Activated CD4-positive, alpha-beta T cell treated with anti-CD3 and anti-CD28 coated beads, Interleukin-2, amount 10 ng/mL, durations not matched to agents 7 days and 5 days (primary cell): Measurements from ENCODE around the gene SMAD5. TPM values are rescaled to one million over a fixed set of nuclear protein-coding genes. Genes with fewer than 3 reads are reported as not detected.

ENCODE experiments used
- CTCF ChIA-PET: fragments of 350-600 bp; sonication (Branson Sonifier 250); formaldehyde crosslinking; loops from one replicate; lab custom pipeline; 2021; ENCODE audit warnings: antibody characterized with exemption; lab: Charles Lee
- POLR2A ChIA-PET: fragments of 350-600 bp; sonication (Branson Sonifier 250); formaldehyde crosslinking; loops from one replicate; lab custom pipeline; 2021; ENCODE audit warnings: antibody characterized with exemption; lab: Charles Lee
- DNase-seq: peaks from one replicate; pipeline ENCODE4 v3.0.0-alpha.2; 2020
- H3K27ac Mint-ChIP-seq: one replicate; pipeline ENCODE4 v1.8.0; 2021; ENCODE audit warnings: mild to moderate bottlenecking, moderate library complexity, mixed read lengths
- H3K27me3 Mint-ChIP-seq: one replicate; pipeline ENCODE4 v1.8.0; 2021; ENCODE audit warnings: mixed read lengths
- H3K36me3 Mint-ChIP-seq: one replicate; pipeline ENCODE4 v1.8.0; 2021; ENCODE audit warnings: low read depth, mixed read lengths
- H3K4me1 Mint-ChIP-seq: one replicate; pipeline ENCODE4 v1.8.0; 2021; ENCODE audit warnings: mixed read lengths
- H3K4me3 Mint-ChIP-seq: one replicate; pipeline ENCODE4 v1.8.0; 2021; ENCODE audit warnings: mild to moderate bottlenecking, moderate library complexity, mixed read lengths
- H3K9me3 Mint-ChIP-seq: one replicate; pipeline ENCODE4 v1.8.0; 2021; ENCODE audit warnings: mixed read lengths
- total RNA-seq, 2 experiments: library from RNA; stranded (reverse); gene quantifications; one replicate each; pipeline ENCODE4 v1.2.3, GENCODE V29; 2021

SMAD5 gene
- total RNA-seq, 2 experiments from 2014 or later = 8.6 to 9.3 TPM

DNA sequence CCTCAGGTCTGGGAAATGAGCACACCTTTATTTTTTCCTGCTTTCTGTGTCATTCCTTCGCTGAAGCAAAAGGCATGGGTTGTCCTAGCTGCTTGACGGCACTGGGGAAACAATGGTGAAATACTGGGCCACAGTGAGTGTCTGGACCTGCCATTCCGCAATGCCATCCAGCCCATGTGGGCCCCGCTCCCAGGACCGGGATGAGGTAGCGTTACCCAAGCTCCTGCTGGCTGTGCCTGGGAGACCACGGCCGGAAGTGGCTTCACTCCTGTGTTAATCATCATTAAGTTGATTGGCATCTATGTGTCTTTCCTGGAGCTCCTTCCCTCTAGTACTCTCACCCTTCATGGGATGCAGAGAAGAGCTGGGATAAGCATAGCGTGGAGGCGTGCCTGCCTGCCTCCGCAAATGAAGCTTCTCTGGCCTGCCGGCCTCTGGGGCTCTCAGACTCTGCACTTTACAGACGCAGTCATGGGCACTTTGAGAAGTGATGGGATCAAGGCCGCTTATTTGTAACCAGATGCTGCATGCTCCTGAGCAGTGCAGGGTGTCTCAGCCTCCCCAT, 76.8 kb downstream of the SMAD5 start:
- H3K36me3 Mint-ChIP-seq = no peaks in the 10 kb centered on the region
- no peak for DNase-seq
- H3K27me3 Mint-ChIP-seq = peaks cover 5% of the 10 kb centered on the region
- POLR2A ChIA-PET = no interaction called here
- no peak overlapping the region for H3K4me3 Mint-ChIP-seq
- H3K4me1 Mint-ChIP-seq = no peaks in the 10 kb centered on the region
- no peak overlapping the region for H3K27ac Mint-ChIP-seq
- no peaks in the 10 kb centered on the region for H3K9me3 Mint-ChIP-seq
- CTCF ChIA-PET = no interaction called here

DNA sequence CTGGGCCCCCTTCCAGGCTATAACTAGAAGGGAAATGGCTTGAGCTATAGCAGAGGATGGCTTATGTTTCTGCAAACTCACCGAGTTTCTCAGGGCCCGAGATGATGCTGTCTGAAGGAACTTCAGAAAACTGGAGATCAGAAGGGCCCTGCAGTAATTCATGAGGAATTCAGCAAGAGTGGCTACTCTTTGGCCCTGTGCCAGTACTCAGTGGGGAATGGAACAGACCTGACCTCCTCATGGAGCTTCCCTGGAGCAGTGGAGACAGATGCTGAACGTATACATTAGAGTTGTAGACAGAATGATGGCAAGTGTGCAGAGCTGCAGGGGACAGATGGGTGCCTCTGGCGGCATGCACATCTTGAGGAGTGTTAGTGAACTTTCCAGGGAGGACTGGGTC, 77.6 kb downstream of the SMAD5 start:
- no peak overlapping the region for H3K4me3 Mint-ChIP-seq
- H3K27me3 Mint-ChIP-seq = peaks cover 5% of the 10 kb centered on the region
- no peak for DNase-seq
- no peaks in the 10 kb centered on the region for H3K36me3 Mint-ChIP-seq
- ChIA-PET CTCF (no interaction called here), POLR2A (no interaction called here)
- H3K4me1 Mint-ChIP-seq = no peaks in the 10 kb centered on the region
- no peaks in the 10 kb centered on the region for H3K9me3 Mint-ChIP-seq
- no peak overlapping the region for H3K27ac Mint-ChIP-seq

DNA sequence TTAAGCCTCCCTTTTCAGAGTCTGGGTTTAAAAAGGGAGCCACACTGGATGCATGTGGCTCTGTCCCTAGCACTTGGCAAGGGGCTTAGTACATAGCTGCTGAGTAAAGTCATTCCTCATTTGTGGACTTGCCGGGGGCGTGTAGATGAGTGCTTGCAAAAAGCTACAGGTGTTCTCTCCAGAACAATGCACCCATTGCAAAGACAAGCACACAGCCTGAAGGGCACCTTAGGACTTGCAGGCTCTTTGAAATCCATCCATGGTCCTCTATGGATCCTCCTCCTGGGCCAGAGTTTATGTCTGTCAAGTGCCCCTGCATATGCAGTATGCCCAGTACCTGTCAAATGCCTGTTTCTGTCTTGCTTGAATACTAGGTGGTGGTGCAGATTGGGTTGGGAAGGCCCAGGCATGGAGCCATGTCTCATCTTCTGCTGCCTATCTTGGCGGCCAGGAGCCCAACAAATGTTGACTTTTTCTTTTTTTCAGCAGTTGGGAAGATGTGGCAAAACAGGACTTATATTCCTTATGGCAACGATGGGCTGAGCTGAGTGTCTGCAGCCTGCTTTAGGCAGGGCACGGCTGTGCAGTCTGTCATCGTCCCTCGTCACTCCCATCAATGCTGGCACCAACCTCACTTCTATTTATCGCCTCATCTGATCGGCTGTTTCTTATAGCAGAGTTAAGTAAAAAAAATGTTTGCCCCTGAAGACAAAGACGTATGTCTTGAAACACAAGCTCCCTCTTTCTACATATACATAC, 78.8 kb downstream of the SMAD5 start:
- H3K27me3 Mint-ChIP-seq = peaks cover 5% of the 10 kb centered on the region
- H3K4me1 Mint-ChIP-seq = no peaks in the 10 kb centered on the region
- POLR2A ChIA-PET = no interaction called here
- no peak for DNase-seq
- CTCF ChIA-PET = interaction anchor here (1.1 kb wide), 1 partner anchor 320 kb away, joined by 3 read pairs; no protein-coding TSS in a partner anchor
- no peaks in the 10 kb centered on the region for H3K9me3 Mint-ChIP-seq
- H3K27ac Mint-ChIP-seq = no peak overlapping the region
- no peaks in the 10 kb centered on the region for H3K36me3 Mint-ChIP-seq
- H3K4me3 Mint-ChIP-seq = no peak overlapping the region

DNA sequence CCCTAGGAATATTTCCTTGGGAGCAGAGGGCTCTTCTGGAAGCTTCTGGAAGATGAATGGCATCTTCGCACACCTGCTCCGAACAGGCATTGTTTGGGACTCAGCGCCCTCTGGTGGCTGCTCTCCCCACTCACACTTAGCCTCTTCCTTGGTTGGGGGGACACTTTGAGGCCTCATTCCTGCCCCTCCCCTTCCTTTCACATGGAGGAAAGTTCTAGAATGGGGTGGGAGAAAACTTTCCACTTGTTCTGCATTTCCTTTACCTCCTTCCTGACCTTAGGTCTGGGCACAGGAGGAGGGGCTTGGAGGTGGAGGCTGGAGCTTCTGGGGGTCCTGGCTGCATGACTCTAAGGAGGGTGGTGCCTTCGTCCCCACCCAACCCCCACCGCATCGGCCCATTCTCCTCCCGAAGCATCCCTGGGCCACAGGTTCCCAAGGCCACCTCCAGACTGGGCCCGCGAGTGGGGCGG, 79.6 kb downstream of the SMAD5 start:
- peak; percentile 50 for DNase-seq
- Mint-ChIP-seq H3K4me3 (no peak overlapping the region), H3K36me3 (no peaks in the 10 kb centered on the region), H3K9me3 (no peaks in the 10 kb centered on the region), H3K4me1 (no peaks in the 10 kb centered on the region), H3K27ac (no peak overlapping the region), H3K27me3 (peaks cover 5% of the 10 kb centered on the region)
- ChIA-PET POLR2A (no interaction called here), CTCF (interaction anchor here (0.6 to 1.1 kb wide), 2 partner anchors 320 to 855 kb away, joined by 3 read pairs; no protein-coding TSS in a partner anchor)

DNA sequence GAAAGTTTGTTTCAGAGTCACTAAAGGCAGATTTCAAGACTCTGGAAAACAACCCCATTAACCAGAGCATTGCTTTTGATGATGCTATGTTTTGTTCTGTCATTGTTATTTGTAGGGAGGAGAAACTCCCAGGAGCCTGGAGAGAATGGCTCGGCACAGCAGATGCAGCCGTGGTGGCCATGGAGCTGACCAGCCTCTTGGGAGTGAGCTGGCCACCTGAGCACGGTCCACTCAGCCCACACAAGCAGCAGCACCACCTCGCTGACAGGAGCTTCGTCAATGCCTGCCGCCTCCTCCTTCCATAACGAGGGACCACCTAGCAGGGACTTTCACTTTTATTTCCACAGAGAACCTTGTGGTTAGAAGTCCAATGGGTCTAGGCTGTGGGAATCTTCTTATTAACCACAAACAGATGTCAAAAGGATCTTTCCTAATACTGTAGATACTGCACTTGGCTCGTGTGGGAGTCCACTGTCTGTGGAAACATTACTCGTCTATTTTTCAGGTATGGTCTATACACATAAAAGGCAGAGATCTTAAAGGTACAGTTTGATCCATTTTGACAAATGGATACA, 81.4 kb downstream of the SMAD5 start:
- H3K27me3 Mint-ChIP-seq = peaks cover 5% of the 10 kb centered on the region
- CTCF ChIA-PET = no interaction called here
- no peak overlapping the region for H3K27ac Mint-ChIP-seq
- no peak overlapping the region for H3K4me3 Mint-ChIP-seq
- H3K4me1 Mint-ChIP-seq = no peaks in the 10 kb centered on the region
- H3K9me3 Mint-ChIP-seq = no peaks in the 10 kb centered on the region
- no peaks in the 10 kb centered on the region for H3K36me3 Mint-ChIP-seq
- POLR2A ChIA-PET = no interaction called here
- no peak for DNase-seq

DNA sequence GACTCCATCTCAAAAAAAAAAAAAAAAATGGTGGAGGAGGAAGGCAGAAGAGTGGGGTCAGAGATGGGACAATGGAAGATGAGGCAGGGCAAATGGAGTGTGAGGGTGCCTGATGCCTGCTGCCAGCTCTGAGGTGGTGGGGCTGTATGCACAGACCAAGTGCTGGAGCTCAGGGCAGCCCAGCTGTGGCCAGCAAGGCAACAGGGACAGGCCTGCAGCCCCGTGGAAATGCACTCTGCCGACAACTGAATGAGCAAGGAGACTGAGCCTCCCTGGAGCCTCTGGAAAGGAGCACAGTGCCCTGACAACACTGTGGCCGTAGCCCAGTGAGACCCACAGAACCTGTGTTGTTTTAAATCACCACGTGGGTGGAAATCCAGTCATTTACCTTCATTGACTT, 83.2 kb downstream of the SMAD5 start:
- Mint-ChIP-seq H3K4me3 (no peak overlapping the region), H3K9me3 (peaks cover 7% of the 10 kb centered on the region), H3K36me3 (no peaks in the 10 kb centered on the region), H3K27me3 (peaks cover 3% of the 10 kb centered on the region), H3K27ac (no peak overlapping the region), H3K4me1 (no peaks in the 10 kb centered on the region)
- ChIA-PET CTCF (interaction anchor here (0.7 to 0.8 kb wide), 2 partner anchors 20 to 807 kb away, joined by 3 read pairs; no protein-coding TSS in a partner anchor), POLR2A (no interaction called here)
- DNase-seq = no peak

DNA sequence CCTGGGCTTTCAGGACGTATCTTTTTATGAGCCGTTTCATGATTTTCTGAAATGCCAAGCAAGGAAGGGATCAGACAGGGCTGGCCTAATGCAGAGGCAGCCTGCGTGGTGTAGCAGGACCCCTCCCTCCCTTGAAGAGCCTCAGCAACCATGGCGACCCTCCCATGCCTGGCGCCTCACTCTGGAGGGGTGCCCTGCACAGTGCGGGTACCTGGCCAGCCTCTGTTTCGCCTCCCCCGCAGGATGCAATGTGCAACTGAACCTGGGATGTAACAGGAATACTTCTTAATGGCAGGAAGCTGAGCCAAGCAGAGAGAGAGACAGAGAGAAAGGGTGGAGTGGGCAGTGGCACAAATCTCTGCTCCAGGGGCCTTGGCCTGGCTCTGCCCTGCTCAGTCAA, 83.6 kb downstream of the SMAD5 start:
- CTCF ChIA-PET = interaction anchor here (0.8 kb wide), 1 partner anchor 19 kb away, joined by 3 read pairs; no protein-coding TSS in a partner anchor
- Mint-ChIP-seq H3K27me3 (peaks cover 1% of the 10 kb centered on the region), H3K27ac (no peak overlapping the region), H3K36me3 (no peaks in the 10 kb centered on the region), H3K4me1 (no peaks in the 10 kb centered on the region), H3K9me3 (peaks cover 10% of the 10 kb centered on the region), H3K4me3 (no peak overlapping the region)
- POLR2A ChIA-PET = no interaction called here
- no peak for DNase-seq

DNA sequence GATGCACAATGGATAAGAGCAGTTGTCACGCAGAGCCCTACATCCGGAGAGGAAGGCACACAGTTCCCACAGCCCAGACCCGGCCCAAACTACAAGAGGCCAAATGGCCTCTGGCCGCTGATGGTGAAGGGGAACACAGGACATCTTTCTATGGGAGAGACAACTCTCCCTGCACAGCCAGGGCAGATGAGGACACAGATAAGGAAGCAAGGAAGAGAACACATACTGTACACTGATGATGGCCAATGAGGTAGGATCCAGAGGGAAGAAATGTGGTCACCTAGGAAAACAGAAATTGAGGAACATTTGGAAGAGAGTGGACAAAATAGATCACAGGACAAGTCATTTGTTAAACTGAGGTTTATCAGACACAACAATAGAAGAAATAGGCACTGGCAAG, 88.7 kb downstream of the SMAD5 start:
- H3K9me3 Mint-ChIP-seq = peaks cover 14% of the 10 kb centered on the region
- H3K27ac Mint-ChIP-seq = no peak overlapping the region
- DNase-seq = no peak
- no peaks in the 10 kb centered on the region for H3K36me3 Mint-ChIP-seq
- H3K4me3 Mint-ChIP-seq = no peak overlapping the region
- no peaks in the 10 kb centered on the region for H3K4me1 Mint-ChIP-seq
- H3K27me3 Mint-ChIP-seq = no peaks in the 10 kb centered on the region
- ChIA-PET CTCF (no interaction called here), POLR2A (no interaction called here)

DNA sequence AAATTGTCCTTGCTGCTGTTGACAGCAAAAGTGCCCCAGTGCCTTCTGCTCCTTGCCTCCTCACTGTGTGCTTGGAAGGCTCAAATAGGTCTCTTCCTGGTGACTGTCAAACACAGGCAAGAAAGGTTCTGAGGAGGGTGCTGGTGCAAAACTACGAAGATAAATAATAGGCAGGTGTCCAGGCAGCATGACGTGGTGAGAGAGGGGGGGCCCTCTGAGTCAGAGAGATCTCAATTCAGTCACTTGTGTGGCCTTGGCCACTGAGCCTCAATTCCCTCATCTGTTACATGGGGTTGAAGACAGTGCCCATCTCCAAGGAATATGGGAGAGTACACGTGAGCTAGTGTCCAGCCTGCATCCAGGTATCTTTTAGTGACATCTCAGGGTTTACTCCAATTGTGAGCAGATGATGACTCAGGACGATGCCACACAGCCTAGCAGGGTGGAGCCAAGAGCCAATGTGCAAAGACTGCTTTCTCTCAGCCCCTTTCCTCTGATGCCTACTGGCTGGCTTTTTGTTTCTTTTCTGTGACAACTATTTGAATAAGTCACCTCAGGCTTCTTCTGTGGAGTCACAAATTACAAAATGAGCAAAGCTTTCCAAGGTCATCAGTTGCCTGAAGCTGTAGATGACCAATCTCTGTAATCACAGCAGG, 90.1 kb downstream of the SMAD5 start:
- Mint-ChIP-seq H3K27ac (no peak overlapping the region), H3K27me3 (no peaks in the 10 kb centered on the region), H3K4me1 (no peaks in the 10 kb centered on the region), H3K4me3 (no peak overlapping the region), H3K36me3 (no peaks in the 10 kb centered on the region), H3K9me3 (peaks cover 14% of the 10 kb centered on the region)
- ChIA-PET POLR2A (interaction anchor here (0.6 kb wide), 1 partner anchor 142 kb away, joined by 4 read pairs; no protein-coding TSS in a partner anchor), CTCF (no interaction called here)
- no peak for DNase-seq

DNA sequence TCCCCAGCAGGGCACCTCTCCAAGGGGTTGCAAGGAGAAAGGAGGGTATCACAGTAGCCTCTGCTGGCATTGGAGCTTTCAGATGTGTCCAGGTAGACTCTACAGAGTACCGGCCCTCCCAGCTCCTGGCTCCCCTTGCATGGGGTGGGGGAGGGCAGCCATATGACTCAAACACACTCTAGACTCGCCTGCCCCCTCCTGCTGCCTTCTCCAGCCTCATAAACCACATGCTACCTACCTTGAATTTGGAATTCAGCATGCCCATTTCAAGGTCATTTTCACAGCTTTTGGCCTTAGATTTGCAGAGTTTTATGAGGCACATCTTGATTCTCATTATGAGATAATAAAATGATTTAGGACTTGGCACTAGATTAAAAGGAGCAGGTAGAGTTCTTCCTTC, 93.2 kb downstream of the SMAD5 start:
- ChIA-PET CTCF (interaction anchor here (0.6 kb wide), 1 partner anchor 983 kb away, joined by 4 read pairs; no protein-coding TSS in a partner anchor), POLR2A (no interaction called here)
- DNase-seq = no peak
- H3K4me1 Mint-ChIP-seq = no peaks in the 10 kb centered on the region
- H3K36me3 Mint-ChIP-seq = no peaks in the 10 kb centered on the region
- H3K27ac Mint-ChIP-seq = no peak overlapping the region
- no peak overlapping the region for H3K4me3 Mint-ChIP-seq
- peaks cover 4% of the 10 kb centered on the region for H3K27me3 Mint-ChIP-seq
- peaks cover 7% of the 10 kb centered on the region for H3K9me3 Mint-ChIP-seq

DNA sequence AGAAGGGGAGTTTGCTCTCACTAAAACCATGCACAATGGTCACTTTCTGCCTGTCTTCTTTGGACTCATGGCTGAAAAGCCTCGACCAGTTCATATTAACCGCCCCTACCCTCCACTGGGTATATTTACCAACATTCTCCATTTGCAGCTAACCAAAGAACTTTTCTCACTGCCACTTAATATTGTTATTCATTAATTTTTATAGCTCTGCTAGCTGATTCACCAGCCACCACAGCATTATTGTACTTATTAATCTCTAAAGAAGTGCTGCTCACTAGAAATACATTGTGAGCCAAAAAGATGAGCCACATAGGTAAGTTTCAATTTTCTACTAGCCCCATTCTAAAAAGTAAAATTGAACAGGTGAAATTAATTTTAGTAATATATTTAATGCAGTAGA, 93.8 kb downstream of the SMAD5 start:
- peaks cover 3% of the 10 kb centered on the region for H3K9me3 Mint-ChIP-seq
- POLR2A ChIA-PET = no interaction called here
- no peak overlapping the region for H3K4me3 Mint-ChIP-seq
- peaks cover 4% of the 10 kb centered on the region for H3K27me3 Mint-ChIP-seq
- no peaks in the 10 kb centered on the region for H3K4me1 Mint-ChIP-seq
- DNase-seq = no peak
- CTCF ChIA-PET = no interaction called here
- no peak overlapping the region for H3K27ac Mint-ChIP-seq
- no peaks in the 10 kb centered on the region for H3K36me3 Mint-ChIP-seq

DNA sequence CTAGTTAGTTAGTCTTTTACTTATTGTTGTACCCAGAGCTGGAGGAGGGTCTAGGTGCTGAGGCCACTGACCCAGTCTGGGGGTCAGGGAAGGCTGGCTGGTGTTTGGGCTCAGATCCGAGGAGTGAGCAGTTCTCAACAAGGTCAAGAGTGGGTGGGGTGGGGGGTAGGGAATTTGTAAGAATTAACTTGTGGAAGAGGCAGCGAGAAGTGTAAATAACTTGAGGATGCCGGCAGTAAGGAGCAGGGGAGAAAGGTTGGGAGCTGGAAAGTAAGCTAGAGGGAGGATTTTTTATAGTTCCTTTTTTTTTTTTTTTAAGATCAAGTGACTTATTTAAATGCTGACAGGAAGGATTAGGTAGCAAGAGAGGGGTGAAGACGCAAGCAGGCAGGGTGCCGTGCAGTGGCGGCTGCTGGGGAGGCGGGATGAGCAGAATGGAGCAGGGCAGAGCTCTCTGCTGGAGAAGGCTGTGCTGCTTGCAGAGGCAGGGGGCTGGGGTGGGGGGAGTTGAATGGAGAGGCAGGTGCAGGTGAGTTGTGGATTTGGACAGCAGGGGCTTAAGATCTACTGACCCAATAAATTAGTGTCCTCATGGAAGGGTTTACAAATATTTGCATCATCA, 95.6 kb downstream of the SMAD5 start:
- Mint-ChIP-seq H3K4me3 (no peak overlapping the region), H3K27ac (no peak overlapping the region), H3K36me3 (no peaks in the 10 kb centered on the region), H3K9me3 (no peaks in the 10 kb centered on the region), H3K4me1 (no peaks in the 10 kb centered on the region), H3K27me3 (peaks cover 4% of the 10 kb centered on the region)
- ChIA-PET CTCF (no interaction called here), POLR2A (no interaction called here)
- no peak for DNase-seq
